GM06990 (cell line): ENCODE measurements around the gene BOLA3.

Experiments
- DNase-seq: peaks from one replicate; pipeline ENCODE4 v3.0.0-alpha.2; 2011; ENCODE audit not compliant: insufficient read length; ENCODE audit errors: extremely low read depth
- H3K27me3 ChIP-seq: replicated peaks from 2 replicates; pipeline ENCODE4 v1.6.0; 2011; ENCODE audit warnings: low read length; ENCODE audit not compliant: control insufficient read depth, insufficient read depth
- H3K36me3 ChIP-seq: 2 replicates; pipeline ENCODE4 v1.5.1; 2011; ENCODE audit warnings: low read length; ENCODE audit not compliant: control insufficient read depth, insufficient read depth
- H3K4me3 ChIP-seq: replicated peaks from 2 replicates; pipeline ENCODE4 v1.5.1; 2011; ENCODE audit warnings: low read depth, mild to moderate bottlenecking, control low read depth, low read length
- CTCF ChIP-seq: IDR thresholded peaks from 2 replicates; pipeline ENCODE4 v1.5.1; 2011; ENCODE audit warnings: low read length, control low read depth, mild to moderate bottlenecking, inconsistent platforms; ENCODE audit not compliant: insufficient read depth, poor library complexity, severe bottlenecking

Gene BOLA3

GRCh38 chr2:74155830-74156229 lies 8.1 kb upstream of the BOLA3 start:
- H3K36me3 ChIP-seq: peaks cover 5% of the 10 kb centered on the region
- no peak for TF ChIP-seq CTCF

GRCh38 chr2:74152954-74153353 lies 5.2 kb upstream of the BOLA3 start:
- Histone ChIP-seq H3K36me3 (peaks cover 2% of the 10 kb centered on the region; the same call in 1 of the 2 replicates), H3K27me3 (no peaks in the 10 kb centered on the region), H3K4me3 (no peak overlapping the region)
- no peak for DNase-seq
- no peak for TF ChIP-seq CTCF

More at GRCh38 chr2:74155830-74156229, 8.1 kb upstream of the BOLA3 start:
- DNase-seq: no peak
- H3K27me3 ChIP-seq: no peaks in the 10 kb centered on the region
- no peak overlapping the region for H3K4me3 ChIP-seq

DNA sequence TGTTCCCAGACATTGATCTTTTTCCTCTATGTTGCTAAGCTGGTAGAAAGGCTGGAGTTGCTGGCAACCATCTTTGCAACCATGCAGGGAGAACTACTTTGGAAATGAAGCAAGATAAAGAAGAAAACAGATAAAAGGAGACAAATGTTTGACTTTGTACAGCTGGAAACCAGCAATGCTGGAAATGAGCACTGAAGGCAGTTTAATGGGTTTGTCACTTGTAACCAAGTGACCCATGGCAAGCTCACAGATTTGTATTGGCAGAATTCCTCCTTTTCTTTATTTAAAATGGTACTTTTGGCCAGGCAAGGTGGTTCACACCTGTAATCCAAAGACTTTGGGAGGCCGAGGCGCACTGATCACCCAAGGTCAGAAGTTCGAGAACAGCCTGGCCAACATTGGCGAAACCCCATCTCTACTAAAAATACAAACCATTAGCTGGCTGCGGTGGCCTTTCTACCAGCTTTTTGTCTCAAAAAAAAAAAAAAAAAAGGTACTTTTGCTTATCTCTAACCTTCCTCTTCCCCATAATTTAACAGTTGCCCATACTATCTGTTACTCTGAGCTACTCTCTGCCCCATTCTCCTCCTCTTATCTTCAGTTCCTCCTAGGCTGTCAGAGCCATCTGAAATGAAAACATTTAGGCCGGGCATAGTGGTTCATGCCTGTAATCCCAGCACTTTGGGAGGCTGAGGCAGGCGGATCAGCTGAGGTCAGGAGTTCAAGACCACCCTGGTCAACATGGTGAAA lies 2.0 kb upstream of the BOLA3 start:
- no peak for TF ChIP-seq CTCF
- H3K36me3 ChIP-seq: peaks cover 2% of the 10 kb centered on the region; the same call in 1 of the 2 replicates
- H3K4me3 ChIP-seq: no peak overlapping the region
- no peaks in the 10 kb centered on the region for H3K27me3 ChIP-seq
- DNase-seq: no peak

GRCh38 chr2:74149247-74149525 lies 1.5 kb upstream of the BOLA3 start:
- Histone ChIP-seq H3K36me3 (peaks cover 2% of the 10 kb centered on the region; the same call in 1 of the 2 replicates), H3K27me3 (no peaks in the 10 kb centered on the region), H3K4me3 (no peak overlapping the region)
- no peak for TF ChIP-seq CTCF
- DNase-seq: no peak

DNA sequence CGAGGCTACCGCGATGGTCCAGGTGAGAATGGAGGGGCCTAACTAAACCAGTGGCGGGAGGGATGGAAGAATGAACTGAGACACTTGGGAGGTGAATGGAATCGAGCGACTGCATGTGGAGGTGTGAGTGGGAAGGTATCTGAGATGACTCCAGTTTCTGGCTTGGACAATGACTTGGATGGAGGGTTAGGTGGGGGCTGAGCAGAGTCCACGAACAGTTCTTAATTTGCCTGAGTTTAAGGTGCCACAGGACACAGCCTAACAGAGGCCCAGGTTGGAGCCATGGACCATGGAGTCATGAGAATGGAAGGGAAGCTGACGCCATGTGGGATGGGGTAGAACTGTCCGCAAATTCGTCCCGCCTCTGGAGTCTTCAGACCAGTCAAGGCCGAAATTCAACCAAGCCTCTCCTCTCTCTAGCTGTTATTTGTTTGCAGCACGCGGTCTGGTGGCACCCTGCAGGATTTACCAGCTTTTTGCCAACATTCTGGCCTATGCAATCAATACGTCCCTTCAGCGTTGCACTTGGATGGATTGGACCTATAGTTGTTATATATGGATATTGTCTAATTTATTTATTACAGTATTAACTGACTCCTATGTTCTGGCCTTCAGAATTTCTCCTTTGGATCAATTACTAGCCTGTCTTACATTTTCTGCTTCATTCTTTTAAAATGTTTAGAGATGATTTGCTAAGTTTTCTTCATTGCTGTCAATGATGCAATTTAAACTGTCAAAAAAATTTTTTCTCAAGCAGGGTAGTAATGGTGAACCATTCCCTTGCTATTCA lies 940 bp upstream of the BOLA3 start:
- TF ChIP-seq CTCF: no peak
- Histone ChIP-seq H3K27me3 (no peaks in the 10 kb centered on the region), H3K4me3 (peak overlapping the region; percentile 71), H3K36me3 (peaks cover 2% of the 10 kb centered on the region; the same call in 1 of the 2 replicates)
- no peak for DNase-seq
